HG03060 (cell line): ENCODE measurements around the gene HNF1B.

Experiments used
- ATAC-seq: cut with Tn5 transposase; IDR thresholded peaks from one replicate; pipeline ENCODE4 v1.9.1; 2021; ENCODE audit warnings: low read depth, moderate number of reproducible peaks; ENCODE audit not compliant: unreplicated experiment

HNF1B gene

DNA sequence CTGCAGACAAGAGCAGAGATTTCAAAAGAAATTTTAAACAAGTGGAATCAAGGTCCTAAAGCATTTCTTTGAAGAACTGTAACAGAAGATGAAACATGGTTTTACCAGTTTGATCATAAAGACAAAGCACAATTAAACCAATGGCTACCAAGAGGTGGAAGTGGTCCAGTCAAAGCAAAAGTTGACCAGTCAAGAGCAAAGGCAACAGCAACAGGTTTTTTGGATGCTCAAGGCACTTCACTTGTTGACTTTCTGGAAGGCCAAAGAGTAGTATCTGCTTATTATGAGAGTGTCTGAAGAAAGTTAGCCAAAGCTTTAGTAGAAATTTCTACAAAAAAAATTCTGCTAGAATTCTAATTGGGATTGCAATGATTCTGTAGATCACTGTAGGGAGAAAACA lies 106.9 kb downstream of the HNF1B start:
- ATAC-seq, result no peak
